T-helper 1 cell treated with Interleukin-12 subunit alpha and Interleukin-12 subunit beta and Interleukin-4 antibody, amounts not matched to agents 30 ng/mL and 1 ng/mL, for 36 hours (primary cell): ENCODE results near the gene PCYT2. TPM values are rescaled to one million over a fixed set of nuclear protein-coding genes. Genes with fewer than 3 reads are reported as not detected.

ENCODE experiments used
- intact Hi-C: fragments of 100-400 bp; cut with micrococcal nuclease; formaldehyde crosslinking; loops from one replicate; pipeline ENCODE4 v1.15.1; 2024
- total RNA-seq: library from RNA; stranded (reverse); gene quantifications from 2 replicates; pipeline ENCODE4 v1.2.3, GENCODE V29; 2022

PCYT2 gene
- total RNA-seq, 1 donor from 2014 or later: 38.2 TPM

GRCh38 chr17:81927653-81928543, 16.7 kb upstream of the PCYT2 start, which contains the start of gene MAFG:
Gene MAFG, minus strand, starts transcription at chr17:81927735. Its CDS starts 4,550 bp downstream, at chr17:81923185.
- intact Hi-C loops: loop anchor here (1.0 to 2.0 kb wide), 7 partner anchors 9 to 95 kb away; partner anchors contain the start of genes ALYREF, ANAPC11, LRRC45 and MCRIP1

GRCh38 chr17:81927152-81927652, 16.0 kb upstream of the PCYT2 start:
- intact Hi-C loops: loop anchor here (1.0 to 2.0 kb wide), 6 partner anchors 9 to 96 kb away; partner anchors contain the start of genes ALYREF, ANAPC11, LRRC45 and P4HB

GRCh38 chr17:81926451-81927151, 15.4 kb upstream of the PCYT2 start:
- intact Hi-C loops: loop anchor here (1.0 to 2.0 kb wide), 6 partner anchors 8 to 97 kb away; partner anchors contain the start of genes ALYREF, ANAPC11, LRRC45 and P4HB

- intact Hi-C loops: loop anchor here (2.0 kb wide), 2 partner anchors 15 to 65 kb away; partner anchors contain the start of genes P4HB and PCYT2
These were observed 14.8 kb upstream of the PCYT2 start for GRCh38 chr17:81925860-81926450.

- intact Hi-C loops: no loop called here
These were observed 13.6 kb upstream of the PCYT2 start for GRCh38 chr17:81924557-81925532.

- intact Hi-C loops: no loop called here
These were observed 12.4 kb upstream of the PCYT2 start for GRCh38 chr17:81923302-81924260.

GRCh38 chr17:81922566-81923301, 11.5 kb upstream of the PCYT2 start:
- intact Hi-C loops: no loop called here

- intact Hi-C loops: no loop called here
These were observed 10.9 kb upstream of the PCYT2 start for GRCh38 chr17:81921996-81922565.

GRCh38 chr17:81921537-81921862, 10.3 kb upstream of the PCYT2 start:
- intact Hi-C loops: no loop called here

- intact Hi-C loops: no loop called here
These were observed 9.7 kb upstream of the PCYT2 start for GRCh38 chr17:81920612-81921536.

- intact Hi-C loops: loop anchor here (1.0 to 2.0 kb wide), 4 partner anchors 8 to 58 kb away; partner anchors contain the start of genes ARHGDIA, MAFG and P4HB
These were observed 7.8 kb upstream of the PCYT2 start for GRCh38 chr17:81918832-81919545.

- intact Hi-C loops: loop anchor here (1.0 to 2.0 kb wide), 4 partner anchors 8 to 58 kb away; partner anchors contain the start of genes ARHGDIA, MAFG and P4HB
These were observed 7.1 kb upstream of the PCYT2 start for GRCh38 chr17:81918333-81918669.

- intact Hi-C loops: loop anchor here (1.0 to 2.0 kb wide), 4 partner anchors 7 to 57 kb away; partner anchors contain the start of genes ARHGDIA, MAFG and P4HB
These were observed 6.5 kb upstream of the PCYT2 start, which contains the start of gene SIRT7 for GRCh38 chr17:81917565-81918332. Gene SIRT7, minus strand, starts transcription at chr17:81918176. Its CDS starts 45 bp downstream, at chr17:81918131.

GRCh38 chr17:81916234-81917001, 5.2 kb upstream of the PCYT2 start:
- intact Hi-C loops: no loop called here
